ENCODE data around the gene TMEM88.

The TMEM88 gene

DNA sequence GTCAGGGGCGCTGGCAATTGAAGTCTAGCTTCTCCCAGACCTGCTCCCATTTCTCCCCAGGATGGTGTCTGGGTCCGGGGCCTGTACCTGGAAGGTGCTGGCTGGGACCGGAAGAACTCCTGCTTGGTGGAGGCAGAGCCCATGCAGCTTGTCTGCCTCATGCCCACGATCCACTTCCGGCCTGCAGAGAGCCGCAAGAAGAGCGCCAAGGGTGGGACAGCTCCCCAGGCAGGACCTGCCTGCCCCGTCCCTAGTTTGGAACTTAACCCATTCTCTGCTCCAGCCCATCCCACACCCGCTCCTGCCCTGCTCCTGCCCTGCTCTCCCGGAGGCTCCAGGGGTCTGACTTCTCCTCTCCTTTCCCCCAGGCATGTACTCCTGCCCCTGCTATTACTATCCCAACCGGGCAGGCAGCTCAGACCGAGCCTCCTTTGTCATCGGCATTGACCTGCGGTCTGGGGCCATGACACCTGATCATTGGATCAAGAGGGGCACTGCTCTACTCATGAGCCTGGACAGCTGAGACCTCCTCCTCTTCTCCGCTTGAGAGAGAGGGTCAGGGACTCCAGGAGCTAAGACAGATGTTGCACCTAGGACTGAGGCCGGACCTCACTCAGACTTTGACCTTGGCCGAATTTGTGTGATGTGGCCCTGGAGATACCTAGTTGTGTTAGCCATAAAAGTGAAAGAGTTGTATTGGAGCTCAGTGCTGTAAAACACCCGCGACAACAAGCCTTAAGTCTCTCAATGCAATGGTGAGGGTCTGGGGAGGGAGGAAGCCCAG is 21.7 kb upstream of the TMEM88 start:
- no peak for DNase-seq

DNA sequence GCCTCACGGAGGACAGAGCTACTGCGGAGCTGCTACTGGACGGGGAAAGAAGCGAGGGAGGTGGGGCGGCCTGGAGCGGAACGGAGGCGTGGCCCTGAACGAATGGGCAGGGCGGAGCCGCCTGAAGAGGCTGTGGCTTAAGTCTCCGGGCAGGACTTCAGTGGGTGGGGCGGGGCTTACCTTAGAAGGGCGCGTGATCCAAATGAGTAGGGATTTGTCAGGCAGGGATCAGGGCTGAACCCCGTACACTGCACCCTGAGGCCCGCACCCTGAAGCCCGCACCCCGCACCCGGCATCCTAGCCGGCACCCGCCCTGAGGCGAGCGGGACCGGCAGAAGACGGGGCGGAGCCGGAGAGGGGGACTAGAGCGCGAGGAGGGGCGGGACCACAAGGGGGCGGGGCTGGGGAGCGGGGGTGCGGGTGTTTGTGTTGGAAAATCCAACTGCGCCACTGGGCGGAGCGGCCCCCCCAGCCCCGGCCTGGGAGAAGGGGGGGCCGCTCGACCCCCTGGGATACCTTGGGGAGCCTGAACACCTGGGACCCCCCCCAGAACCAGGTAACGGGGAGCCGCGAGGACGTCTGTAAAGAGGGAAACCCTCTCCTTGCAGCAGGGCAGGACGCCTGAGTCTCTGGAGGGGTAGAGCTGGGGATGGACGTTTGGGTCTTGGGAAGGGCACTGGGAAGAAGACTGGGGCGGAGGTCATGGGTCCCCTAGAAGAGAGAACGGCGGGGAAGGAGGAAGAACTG is 20.9 kb upstream of the TMEM88 start, which contains the start of gene KDM6B:
KDM6B (plus strand) TSS at position 423 of the 747 bp plus-strand sequence. CDS start 11,338 bp downstream, outside the sequence.
- DNase-seq = peak; percentile 78

DNA sequence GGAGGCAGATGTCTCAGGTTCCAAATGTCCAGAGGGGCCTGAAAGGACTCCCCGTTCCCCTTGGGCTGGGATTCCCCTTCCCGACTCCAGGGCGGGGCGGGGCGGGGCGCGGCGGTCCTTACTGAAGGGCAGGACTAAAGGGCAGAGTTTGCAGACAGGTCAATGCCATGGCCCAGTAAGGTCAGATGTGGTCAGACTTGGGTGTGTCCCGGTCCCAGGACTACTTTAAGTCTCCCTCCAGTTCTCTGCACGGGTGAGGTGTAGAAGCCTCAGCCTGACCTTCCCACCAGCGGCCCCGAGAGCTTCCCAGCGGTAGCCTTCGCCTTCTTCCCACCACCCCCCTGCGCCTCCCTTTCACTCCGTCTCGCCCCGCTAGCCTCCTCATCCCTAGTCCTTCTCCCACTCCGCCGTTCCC is 20.3 kb upstream of the TMEM88 start:
- DNase-seq = peak; percentile 56

DNA sequence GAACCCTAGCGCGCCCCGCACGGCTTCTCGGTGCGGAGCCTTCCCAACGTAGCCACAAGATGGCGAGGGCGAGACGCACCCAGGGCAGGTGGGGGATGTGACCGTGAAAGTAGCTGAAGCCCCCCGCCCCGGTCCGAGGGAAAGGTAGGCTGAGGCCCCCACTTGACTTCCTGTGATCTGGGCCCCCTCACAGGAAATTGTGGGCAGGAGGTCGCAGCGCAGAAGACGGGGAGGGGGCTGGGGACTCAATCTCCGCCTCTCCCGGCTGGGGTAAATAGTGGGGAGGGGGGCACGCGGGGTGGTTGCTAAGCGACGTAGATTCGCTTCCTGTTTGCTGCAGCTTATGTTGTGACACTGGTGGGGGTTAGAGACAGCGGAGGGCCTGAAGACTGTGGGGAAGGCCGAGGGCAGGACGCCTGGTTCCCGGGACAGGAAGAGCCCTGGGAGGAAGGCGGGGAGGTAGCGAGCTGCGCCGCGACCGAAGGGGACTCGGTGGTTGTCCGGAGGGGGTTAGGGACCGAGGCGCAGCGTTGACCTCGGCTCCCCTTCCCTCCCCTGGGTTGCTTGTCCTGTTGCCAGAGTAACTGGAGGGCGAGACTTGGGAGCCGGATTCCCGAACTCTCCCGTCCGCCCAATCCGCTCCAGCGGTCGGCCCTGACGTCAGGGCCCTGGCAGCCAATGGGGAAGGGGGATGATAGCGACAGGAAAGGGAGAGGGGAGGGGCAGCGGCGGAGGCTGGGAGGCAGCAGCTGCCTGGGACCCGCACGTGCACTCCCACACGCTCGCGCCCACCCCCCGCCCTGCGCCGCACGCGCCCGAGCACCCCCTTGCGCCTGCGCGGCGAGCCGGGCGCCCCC is 19.7 kb upstream of the TMEM88 start:
- DNase-seq = peak; percentile 93

DNA sequence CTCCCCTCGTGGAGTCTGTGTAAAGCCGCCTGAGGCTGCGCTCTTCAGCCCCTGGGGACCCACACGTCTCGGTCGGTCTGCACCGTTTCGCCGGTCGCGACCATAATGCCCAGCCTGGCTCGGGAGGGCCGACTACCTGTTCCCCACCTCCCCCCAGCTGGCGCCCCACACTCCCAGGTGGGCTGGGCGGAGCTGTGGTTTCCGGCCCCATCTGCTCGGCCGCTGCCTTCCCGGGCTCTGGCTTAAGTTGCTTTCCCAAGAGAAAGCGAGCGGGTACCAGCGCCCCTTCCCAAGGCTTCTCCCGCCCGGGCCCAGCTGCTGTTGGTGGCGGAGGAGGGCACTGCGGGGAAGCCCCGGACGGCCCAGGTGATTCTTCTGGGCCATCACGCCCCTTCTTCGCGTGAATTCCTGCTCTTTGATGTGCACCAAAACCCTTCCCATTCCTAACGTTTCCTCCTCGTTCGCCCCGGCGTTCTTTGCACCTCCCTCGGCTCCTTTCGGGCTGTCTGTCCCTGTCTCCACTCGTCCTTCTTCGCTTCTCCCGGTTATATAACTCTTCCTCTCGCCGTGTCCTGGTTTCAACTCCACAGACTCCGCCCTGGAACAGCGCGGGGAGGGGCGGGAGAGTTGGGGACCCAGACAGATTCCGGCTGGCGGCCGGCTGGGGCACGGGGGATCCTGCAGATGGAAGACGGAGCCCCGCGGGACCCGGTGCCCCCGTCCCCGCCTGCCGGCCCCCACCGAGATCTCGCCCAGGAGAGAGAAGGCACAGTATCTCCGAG is 18.9 kb upstream of the TMEM88 start:
- DNase-seq = peak; percentile 57

DNA sequence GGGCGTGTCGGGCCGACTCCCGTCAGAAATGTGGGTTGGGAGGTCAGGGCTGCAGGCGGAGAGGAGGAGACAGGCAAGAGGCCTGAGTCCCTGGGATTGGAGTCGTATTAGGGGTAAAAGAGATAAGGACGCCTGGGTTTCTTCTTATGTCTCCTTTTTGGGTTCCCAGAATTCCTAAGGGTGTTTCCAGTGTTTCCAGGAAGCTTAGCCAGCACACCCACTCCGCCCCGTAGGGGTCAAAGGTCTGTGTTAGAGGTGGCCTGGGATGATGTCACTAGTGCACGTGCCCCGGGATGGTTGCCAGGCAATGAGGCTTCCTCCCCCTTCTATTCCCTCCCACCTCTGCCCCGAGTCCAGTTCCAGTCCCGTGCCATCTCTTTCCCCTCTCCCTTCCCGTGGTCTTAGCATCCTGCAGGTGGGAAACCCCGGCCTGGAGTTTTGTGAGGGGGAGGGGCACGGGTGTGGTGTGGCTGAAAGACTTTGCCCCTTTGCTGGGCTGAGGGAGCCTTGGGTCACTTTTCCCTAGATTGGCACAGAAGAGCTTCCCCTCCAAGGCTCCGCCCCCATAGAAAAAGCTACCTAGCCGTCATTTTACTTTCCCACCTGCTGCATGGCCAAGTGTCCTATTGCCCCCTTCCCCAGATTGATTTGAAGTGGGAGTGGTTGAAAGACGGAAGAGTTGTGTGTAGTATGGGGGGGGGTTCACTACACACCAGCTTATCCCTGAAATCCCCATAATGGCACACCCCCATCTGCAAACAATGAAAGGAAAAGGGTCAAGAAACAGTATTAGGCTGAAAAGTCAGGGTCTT is 18.1 kb upstream of the TMEM88 start:
- DNase-seq = peak; percentile 56

DNA sequence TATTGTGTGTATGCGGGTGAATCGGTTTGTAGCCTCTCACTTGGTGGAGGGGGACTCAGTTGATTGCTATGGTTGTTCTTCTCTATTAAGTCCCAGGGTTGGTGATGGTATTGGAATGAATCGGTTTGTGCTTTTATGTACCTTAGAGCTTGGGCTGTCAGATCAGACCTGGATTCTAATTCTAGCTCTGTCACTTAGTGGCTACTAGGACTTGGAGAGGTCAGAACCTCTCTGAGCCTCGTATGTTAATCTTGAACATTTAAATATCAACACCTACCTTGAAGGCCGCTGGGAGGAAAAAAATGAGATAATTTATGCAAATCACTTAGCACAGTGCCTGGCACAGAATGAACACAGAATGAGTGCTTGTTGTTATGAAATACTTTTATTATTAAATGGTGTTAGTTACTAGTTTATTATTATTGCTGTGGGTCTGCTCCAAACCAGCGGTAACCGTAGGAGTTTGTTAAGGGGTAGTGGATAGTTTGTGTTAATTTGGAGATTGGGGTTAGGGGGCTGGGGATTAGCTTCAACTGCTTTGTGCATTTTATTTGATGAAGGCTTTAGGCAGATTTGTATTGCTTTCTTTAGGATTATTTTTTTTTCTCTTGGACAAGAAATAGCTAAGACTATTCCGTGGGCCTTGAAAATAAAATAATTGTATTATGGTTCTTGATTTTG is 17.3 kb upstream of the TMEM88 start:
- no peak for DNase-seq

DNA sequence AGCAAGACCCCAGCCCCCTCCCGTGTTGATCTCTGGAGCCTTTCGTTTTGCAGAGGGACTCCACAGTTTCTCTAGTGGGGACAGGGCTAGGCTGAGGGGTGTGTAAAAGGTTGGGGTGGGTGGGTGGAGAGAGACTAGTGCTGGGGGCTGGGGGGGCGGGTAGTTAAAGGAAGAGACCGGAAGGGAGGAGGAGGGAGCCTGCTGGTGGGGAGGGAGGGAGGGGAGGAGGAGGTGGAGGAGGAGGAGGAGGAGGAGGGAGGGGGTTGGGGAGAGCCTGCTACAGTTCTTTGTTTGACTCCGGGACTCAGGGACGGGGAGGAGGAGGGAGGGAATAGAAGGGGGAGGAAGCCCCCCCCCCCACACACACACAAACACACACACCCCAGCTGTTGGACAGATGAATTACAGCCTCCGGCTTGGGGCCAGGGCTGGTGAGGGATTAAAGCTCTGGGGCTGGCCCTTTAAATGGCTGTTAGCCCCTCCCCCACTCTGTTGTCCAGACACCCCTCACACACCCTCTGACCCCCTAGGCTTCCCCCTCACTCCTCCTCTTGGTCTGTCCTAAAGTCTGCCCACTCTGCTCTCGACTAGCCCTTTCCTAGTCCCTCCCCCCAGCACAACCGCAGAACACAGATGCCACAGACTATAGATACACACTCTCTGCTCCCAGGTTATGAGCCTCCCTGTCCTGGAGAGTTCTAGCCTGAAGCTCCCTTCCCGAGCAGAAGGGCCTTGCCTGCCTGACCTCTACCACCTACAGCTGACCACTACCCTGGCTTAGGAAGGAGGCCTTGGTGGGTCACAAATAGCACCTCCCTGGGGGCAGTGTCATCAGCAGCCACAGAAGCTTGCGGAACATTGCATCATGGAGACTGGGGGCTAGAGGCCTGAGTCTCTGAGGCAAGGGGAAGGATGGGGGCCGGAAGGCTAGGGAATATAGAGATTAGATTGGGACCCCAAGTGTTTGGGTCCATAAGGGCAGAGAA is 16.5 kb upstream of the TMEM88 start:
- DNase-seq = no peak

DNA sequence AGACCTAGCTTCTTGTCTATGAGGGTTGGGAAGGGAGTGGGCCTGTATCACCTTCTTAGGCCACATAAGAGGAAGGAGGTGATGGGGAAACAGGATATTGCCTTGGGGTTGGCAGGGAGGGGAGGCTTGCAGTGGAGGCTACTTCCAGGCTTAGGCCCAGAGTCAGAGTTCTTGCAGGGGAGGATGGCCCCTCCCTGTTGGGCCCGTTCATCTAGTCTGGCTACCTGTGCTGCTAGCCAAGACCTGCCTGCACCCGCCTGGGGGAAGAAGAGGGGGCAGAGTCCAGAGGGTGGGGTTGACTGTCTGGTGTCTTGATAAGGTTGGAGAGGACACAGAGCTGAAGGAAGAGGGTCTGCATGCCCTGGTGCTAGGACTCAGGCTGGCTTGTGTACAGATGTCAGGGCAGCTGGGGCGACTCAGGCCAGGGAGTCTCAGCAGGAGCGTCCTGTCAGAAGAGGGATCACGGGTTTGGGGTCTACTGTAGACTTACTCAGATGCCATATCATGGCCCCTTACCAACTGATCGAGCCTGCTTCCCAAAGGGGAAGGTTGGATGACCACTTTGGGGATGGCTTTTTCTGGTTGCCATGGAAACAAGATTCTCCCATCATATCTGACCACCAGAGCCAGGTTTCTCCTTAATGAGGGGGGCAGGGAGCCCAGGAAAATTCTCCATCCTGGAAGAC is 15.5 kb upstream of the TMEM88 start:
- DNase-seq = no peak

DNA sequence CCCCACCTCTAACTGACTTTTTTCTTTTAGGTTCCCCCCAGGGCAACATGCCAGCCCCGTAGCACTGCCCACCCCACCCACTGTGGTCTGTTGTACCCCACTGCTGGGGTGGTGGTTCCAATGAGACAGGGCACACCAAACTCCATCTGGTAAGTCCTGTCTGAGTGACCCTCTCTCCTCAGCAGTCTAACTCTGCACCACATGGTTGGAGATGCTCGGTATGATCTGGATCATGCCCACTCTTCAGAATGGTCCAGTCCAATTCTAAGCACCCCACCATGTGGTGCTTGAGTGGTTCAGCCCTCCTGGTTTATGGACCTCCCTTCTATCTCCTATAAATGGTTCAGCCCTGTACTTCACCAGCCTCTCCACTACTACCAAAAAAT is 15.0 kb upstream of the TMEM88 start:
- DNase-seq = no peak

DNA sequence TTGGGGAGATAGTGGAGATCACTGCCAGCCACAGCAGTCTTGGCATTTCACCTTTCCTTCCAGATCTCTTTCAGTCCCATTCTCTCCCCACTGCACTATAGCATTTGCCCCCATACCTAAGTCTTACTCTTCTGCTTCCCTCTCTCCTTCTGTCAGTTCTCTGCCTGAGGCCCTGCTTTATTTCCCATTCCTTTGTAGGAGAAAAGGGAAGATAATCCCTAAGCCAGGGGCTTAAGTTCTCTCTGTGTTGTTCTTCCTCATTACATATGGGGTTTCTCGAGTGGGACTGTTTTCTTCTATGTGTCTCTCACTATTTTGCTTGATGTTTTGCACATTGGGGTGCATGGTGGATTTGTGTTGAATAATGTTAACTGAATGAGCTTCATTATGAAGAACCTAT is 14.4 kb upstream of the TMEM88 start:
- no peak for DNase-seq

DNA sequence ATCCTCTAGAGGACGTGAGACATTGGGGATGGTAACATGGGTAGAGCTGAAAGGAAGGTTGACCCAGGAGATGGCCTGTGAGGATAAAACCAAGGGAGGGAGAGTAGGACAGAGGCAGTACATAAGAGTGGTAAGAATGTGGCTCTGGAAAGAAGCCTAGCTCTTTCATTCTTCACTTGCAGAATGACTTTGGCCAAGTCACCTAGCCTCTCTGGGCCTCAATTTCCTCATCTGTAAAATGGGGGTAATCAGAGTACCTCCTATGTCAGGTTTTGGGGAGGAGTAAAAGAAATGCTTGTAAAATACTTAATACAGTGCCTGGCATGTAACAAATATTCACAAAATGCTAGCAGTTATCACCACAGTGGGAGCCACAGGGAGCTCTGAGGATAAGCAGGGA is 14.0 kb upstream of the TMEM88 start:
- no peak for DNase-seq

DNA sequence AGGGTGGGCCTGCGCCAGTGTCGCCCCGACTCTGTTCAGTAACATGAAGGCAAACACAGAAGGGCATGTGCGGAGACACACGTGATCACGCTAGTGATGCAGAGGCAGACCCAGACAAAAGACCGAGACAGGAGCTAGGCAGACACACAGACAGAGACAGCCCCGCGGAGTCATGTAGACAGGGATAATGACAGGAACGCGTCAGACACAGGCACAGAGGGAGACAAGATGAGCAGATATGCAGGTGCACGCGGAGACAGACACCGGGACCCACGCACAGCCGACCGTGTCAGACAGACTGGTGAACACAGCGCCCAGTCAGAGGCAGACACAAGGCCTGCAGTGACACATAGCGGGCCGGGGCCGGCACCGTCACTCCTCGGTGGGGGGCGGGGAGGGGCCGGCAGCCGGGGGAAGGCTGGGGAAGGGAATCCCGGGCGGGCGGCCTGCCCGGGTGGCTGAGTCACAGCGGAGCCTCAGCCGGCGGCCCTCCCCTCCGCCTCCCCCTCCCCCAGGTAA is 13.4 kb upstream of the TMEM88 start:
- DNase-seq = peak; percentile 96

DNA sequence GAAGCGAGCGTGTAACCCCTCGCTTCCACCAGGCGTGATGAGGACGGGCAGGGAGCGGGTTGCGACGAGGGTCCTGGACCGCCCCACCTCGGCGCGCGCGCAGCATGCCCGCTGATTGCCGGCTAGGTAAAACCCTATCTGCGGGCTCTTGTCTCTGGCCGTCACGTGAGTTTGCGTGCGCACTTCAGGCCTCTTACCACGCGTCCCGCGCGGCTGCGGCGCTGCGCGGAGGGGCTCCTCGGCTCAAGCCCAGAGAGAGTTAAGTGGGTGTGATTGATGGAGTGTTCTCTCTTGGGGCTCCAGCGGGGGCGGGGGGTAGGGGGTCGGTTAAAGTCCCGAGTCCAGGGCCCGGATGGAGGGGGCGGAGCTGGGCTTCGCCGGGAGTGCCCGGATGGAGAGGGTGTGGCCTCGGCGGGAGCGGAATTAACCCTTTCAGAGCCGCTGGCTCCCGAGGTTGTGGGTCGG is 12.9 kb upstream of the TMEM88 start:
- DNase-seq = peak; percentile 78

DNA sequence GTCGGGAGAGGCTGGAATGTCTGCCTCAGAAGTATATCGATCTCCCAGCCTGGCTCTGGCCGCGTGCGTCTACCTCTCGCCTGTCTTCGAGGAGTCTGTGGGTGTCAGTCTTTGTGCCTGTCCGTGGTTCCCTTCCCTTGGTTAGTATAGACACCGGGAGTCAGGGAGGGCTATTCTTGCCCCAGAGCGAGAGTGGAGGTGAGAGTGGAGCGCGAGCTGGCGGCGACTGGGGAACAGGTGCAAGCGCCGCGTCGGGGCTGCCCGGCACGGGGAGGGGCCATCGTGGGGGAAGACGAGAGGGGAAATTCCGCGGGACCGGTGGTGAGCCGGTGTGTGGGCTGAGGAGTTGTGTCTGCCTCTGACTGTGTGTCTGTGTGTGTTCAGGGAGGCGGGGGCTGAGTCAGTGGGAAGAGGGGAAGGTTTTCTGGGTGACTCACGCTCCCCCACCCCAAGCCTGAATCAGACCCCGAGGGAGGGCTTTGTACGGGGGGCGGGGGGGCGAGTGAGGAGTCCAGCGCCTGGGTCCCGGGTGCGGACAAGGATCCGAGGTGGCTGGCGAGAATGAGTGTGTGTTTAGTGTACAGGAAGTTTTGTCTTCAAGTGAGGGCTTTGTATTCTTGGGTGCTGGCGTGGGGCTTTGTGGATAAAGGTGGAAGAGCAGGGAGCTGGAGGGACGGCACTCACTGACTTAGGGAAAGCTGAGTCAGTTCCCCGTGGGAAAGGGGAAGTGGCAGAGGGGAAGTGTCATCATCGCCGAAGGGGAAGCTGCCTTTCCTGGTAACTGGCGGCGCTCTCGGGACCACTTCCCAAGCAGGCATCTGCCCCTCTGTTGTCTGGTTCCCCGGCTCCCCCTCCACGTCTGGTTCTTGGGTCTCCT is 12.2 kb upstream of the TMEM88 start:
- peak; percentile 97 for DNase-seq

DNA sequence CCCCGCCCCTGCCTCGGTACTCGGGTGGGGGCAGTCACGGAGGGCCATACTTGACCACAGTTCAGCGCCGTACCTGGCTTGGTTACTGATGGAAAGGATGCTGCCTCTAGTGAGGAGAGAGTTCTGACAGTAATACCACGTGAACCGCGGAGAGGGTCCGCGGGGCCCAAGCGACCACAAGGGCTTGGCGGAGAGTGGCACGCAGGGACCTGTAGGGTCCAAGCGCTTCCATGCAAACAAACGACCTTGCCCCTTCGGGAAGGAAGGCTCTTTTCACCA is 11.7 kb upstream of the TMEM88 start:
- no peak for DNase-seq

DNA sequence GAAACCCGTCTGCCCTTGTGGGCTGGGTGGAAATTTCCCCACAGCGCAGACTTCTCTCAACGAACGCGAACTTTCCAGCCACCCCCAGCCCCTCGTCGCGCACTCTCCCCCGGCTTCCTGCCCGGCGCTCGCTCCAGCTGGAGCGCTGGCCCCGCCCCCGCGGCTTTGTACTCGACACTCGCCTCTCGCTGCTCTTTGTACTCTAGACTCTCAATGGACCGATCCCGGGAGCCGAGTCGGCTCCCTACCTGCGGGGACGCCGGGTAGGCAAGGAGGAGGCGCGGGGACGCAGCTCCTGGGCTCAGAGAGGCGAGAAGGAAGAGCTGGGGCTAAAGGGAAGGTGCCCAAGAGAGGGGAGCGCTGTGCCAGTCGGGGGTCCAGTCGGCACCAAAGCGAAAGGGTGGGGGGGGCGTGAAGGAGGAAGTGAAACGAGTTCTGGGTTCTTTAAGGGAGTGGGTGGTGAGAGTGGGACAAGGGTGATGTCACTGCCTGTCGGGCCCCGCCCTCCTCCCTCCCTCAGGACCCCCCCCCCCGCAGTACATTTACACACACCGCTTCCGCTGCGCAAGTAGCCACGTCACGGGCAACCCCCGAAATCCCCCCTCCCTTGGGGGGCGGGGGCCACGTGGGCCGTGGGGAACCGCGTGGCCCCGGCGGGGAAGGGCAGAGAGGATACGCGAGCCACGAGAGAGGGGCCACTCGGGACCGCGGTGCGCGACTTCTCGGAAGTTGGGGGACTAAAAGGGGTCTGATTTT is 11.2 kb upstream of the TMEM88 start:
- DNase-seq = peak; percentile 93
